HepG2 (cell line): ENCODE measurements around the gene HYPK. TPM values are rescaled to one million over a fixed set of nuclear protein-coding genes. Genes with fewer than 3 reads are reported as not detected.

Source experiments
- CCDC6 ChIP-seq: sonication (generic); formaldehyde crosslinking; IDR thresholded peaks from 2 replicates; pipeline ENCODE4 v1.8.1; 2022; ENCODE audit warnings: mild to moderate bottlenecking, missing genetic modification reagents, moderate library complexity
- ELF3 ChIP-seq: IDR thresholded peaks from 2 replicates; pipeline ENCODE4 v1.6.1; 2016; ENCODE audit warnings: missing genetic modification reagents, missing compliant biosample characterization
- FOXK1 ChIP-seq: sonication (generic); formaldehyde crosslinking; IDR thresholded peaks from 2 replicates; pipeline ENCODE4 v1.4.0; 2020; ENCODE audit warnings: low read depth, missing genetic modification reagents, borderline replicate concordance
- IKZF1 ChIP-seq: fragments of 450-650 bp; IDR thresholded peaks from 2 replicates; pipeline ENCODE4 v1.7.1; 2016
- MLLT10 ChIP-seq: sonication (generic); formaldehyde crosslinking; IDR thresholded peaks from 2 replicates; pipeline ENCODE4 v1.4.0; 2020; ENCODE audit warnings: missing genetic modification reagents
- MTF1 ChIP-seq: sonication (generic); formaldehyde crosslinking; IDR thresholded peaks from 2 replicates; pipeline ENCODE4 v1.5.0; 2020; ENCODE audit warnings: missing genetic modification reagents
- PHB2 ChIP-seq: fragments of 450-650 bp; IDR thresholded peaks from 2 replicates; pipeline ENCODE4 v1.6.1; 2018; ENCODE audit not compliant: partially characterized antibody
- RAD21 ChIP-seq: fragments of 450-650 bp; formaldehyde crosslinking; IDR thresholded peaks from 2 replicates; pipeline ENCODE4 v1.5.0; 2020; ENCODE audit warnings: mild to moderate bottlenecking
- YEATS2 ChIP-seq: sonication (generic); formaldehyde crosslinking; IDR thresholded peaks from 2 replicates; pipeline ENCODE4 v1.4.0; 2020; ENCODE audit warnings: missing genetic modification reagents, borderline replicate concordance
- ZKSCAN8 ChIP-seq: IDR thresholded peaks from 2 replicates; pipeline ENCODE4 v1.6.1; 2016; ENCODE audit warnings: borderline replicate concordance, missing genetic modification reagents, missing compliant biosample characterization
- ZNF234 ChIP-seq: sonication (generic); formaldehyde crosslinking; conservative IDR thresholded peaks from 2 replicates; pipeline ENCODE4 v1.5.1; 2020; ENCODE audit warnings: mild to moderate bottlenecking, missing genetic modification reagents
- ZNF432 ChIP-seq: sonication (generic); formaldehyde crosslinking; IDR thresholded peaks from 2 replicates; pipeline ENCODE4 v1.5.0; 2020; ENCODE audit warnings: missing genetic modification reagents, mild to moderate bottlenecking, borderline replicate concordance
- ZNF644 ChIP-seq: IDR thresholded peaks from 2 replicates; pipeline ENCODE4 v1.6.1; 2016; ENCODE audit warnings: low read depth
- polyA plus RNA-seq, 8 experiments: library from polyadenylated mRNA; depleted of rRNA in 3 of 8; stranded (reverse) in 7 of 8; unstranded in 1 of 8; fragments of >200 nt; fragmentation: Illumina TruSeq in 4 of 8; extraction: Trizol in 4 of 8; gene quantifications; 2 replicates each; pipeline versions ENCODE4 v1.2.1 to v1.2.3, GENCODE V29; 2011 to 2016; ENCODE audit warnings: low read depth in 4 of 8, missing spikeins in 1 of 8, mixed read lengths in 1 of 8; ENCODE audit not compliant: insufficient read depth in 1 of 8
- total RNA-seq, 5 experiments: library from RNA; depleted of rRNA; stranded (reverse); fragments of >200 nt; fragmentation: Illumina TruSeq; extraction: Trizol; gene quantifications; 2 replicates each; pipeline ENCODE4 v1.2.3, GENCODE V29; 2016; ENCODE audit warnings: low read depth in 1 of 5
- TF ChIP-seq, protein P1 (sequence below): sonication (generic); formaldehyde crosslinking; IDR thresholded peaks from 2 replicates; pipeline ENCODE4 v1.4.0; 2020; ENCODE audit warnings: missing genetic modification reagents
- TF ChIP-seq, protein P2 (sequence below): sonication (generic); formaldehyde crosslinking; IDR thresholded peaks from 2 replicates; pipeline ENCODE4 v1.4.0; 2020; ENCODE audit warnings: missing genetic modification reagents
- TF ChIP-seq, protein P3 (sequence below): sonication (generic); formaldehyde crosslinking; IDR thresholded peaks from 2 replicates; pipeline ENCODE4 v1.9.0; 2021; ENCODE audit warnings: missing genetic modification reagents, mild to moderate bottlenecking, borderline replicate concordance
- TF ChIP-seq, protein P4 (sequence below): sonication (generic); formaldehyde crosslinking; conservative IDR thresholded peaks from 2 replicates; pipeline ENCODE4 v1.8.0; 2022; ENCODE audit warnings: low read depth, missing genetic modification reagents

HYPK gene
- total and polyA plus RNA-seq, 2 of the 13 experiments (the other 11 are each of a cell fraction or from before 2014, with no cell fraction given) = 13.5 to 16.5 TPM

DNA sequence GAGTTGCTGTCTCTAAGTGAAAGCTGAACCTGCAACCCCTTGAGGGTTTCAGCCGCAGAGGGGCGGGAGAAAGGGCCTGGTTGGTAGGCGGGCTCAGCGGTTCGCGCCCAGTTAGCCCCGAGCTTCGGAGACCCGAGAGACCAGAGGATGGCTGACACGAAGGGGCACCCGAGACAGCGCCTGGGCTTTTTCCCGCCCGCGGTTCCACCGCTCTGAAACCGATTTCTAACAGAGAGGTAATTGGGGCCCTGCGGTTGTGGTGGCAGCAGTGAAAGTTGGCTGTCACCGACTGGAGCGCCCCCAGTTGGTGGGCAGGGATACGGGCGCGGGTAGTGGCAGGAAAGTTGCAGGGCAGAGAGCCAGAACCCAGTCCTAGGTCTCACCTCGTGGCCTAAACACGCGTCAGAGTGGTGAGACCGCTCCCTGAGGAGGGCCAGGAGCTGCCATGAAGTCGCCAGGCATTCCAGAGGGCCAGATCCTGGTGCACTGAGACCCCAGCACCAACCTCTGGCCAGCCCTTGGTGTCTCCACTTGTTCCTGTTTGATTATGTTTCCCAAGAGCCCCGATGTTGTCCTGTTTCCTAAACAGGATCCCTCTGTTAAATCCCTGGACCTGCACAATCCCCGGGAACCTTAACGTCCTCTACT lies 23.0 kb upstream of the HYPK start (continued):
- TF ChIP-seq, protein P1, sequence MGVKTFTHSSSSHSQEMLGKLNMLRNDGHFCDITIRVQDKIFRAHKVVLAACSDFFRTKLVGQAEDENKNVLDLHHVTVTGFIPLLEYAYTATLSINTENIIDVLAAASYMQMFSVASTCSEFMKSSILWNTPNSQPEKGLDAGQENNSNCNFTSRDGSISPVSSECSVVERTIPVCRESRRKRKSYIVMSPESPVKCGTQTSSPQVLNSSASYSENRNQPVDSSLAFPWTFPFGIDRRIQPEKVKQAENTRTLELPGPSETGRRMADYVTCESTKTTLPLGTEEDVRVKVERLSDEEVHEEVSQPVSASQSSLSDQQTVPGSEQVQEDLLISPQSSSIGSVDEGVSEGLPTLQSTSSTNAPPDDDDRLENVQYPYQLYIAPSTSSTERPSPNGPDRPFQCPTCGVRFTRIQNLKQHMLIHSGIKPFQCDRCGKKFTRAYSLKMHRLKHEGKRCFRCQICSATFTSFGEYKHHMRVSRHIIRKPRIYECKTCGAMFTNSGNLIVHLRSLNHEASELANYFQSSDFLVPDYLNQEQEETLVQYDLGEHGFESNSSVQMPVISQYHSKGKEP (CRISPR knock-in tag) = no peak
- TF ChIP-seq, protein P2, sequence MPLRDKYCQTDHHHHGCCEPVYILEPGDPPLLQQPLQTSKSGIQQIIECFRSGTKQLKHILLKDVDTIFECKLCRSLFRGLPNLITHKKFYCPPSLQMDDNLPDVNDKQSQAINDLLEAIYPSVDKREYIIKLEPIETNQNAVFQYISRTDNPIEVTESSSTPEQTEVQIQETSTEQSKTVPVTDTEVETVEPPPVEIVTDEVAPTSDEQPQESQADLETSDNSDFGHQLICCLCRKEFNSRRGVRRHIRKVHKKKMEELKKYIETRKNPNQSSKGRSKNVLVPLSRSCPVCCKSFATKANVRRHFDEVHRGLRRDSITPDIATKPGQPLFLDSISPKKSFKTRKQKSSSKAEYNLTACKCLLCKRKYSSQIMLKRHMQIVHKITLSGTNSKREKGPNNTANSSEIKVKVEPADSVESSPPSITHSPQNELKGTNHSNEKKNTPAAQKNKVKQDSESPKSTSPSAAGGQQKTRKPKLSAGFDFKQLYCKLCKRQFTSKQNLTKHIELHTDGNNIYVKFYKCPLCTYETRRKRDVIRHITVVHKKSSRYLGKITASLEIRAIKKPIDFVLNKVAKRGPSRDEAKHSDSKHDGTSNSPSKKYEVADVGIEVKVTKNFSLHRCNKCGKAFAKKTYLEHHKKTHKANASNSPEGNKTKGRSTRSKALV (CRISPR knock-in tag) = no peak
- TF ChIP-seq ZNF644 (CRISPR knock-in tag) (no peak), MTF1 (no peak), YEATS2 (no peak), RAD21 (CRISPR knock-in tag) (peak; percentile 33; the same call in 1 of the 2 replicates), ZKSCAN8 (CRISPR knock-in tag) (no peak), IKZF1 (no peak), PHB2 (no peak), CCDC6 (CRISPR knock-in tag) (no peak), ELF3 (CRISPR knock-in tag) (no peak), FOXK1 (CRISPR knock-in tag) (peak; percentile 51; the same call in 1 of the 2 replicates), ZNF234 (0 out of 2 replicates have a peak, but pooled peaks have one; percentile 42), MLLT10 (CRISPR knock-in tag) (no peak), ZNF432 (CRISPR knock-in tag) (no peak)
- TF ChIP-seq, protein P3, sequence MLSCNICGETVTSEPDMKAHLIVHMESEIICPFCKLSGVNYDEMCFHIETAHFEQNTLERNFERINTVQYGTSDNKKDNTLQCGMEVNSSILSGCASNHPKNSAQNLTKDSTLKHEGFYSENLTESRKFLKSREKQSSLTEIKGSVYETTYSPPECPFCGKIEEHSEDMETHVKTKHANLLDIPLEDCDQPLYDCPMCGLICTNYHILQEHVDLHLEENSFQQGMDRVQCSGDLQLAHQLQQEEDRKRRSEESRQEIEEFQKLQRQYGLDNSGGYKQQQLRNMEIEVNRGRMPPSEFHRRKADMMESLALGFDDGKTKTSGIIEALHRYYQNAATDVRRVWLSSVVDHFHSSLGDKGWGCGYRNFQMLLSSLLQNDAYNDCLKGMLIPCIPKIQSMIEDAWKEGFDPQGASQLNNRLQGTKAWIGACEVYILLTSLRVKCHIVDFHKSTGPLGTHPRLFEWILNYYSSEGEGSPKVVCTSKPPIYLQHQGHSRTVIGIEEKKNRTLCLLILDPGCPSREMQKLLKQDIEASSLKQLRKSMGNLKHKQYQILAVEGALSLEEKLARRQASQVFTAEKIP (CRISPR knock-in tag) = no peak
- TF ChIP-seq, protein P4, sequence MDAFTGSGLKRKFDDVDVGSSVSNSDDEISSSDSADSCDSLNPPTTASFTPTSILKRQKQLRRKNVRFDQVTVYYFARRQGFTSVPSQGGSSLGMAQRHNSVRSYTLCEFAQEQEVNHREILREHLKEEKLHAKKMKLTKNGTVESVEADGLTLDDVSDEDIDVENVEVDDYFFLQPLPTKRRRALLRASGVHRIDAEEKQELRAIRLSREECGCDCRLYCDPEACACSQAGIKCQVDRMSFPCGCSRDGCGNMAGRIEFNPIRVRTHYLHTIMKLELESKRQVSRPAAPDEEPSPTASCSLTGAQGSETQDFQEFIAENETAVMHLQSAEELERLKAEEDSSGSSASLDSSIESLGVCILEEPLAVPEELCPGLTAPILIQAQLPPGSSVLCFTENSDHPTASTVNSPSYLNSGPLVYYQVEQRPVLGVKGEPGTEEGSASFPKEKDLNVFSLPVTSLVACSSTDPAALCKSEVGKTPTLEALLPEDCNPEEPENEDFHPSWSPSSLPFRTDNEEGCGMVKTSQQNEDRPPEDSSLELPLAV (CRISPR knock-in tag) = no peak
